ENCODE measurements around the gene PNPLA6.

Gene PNPLA6

DNA sequence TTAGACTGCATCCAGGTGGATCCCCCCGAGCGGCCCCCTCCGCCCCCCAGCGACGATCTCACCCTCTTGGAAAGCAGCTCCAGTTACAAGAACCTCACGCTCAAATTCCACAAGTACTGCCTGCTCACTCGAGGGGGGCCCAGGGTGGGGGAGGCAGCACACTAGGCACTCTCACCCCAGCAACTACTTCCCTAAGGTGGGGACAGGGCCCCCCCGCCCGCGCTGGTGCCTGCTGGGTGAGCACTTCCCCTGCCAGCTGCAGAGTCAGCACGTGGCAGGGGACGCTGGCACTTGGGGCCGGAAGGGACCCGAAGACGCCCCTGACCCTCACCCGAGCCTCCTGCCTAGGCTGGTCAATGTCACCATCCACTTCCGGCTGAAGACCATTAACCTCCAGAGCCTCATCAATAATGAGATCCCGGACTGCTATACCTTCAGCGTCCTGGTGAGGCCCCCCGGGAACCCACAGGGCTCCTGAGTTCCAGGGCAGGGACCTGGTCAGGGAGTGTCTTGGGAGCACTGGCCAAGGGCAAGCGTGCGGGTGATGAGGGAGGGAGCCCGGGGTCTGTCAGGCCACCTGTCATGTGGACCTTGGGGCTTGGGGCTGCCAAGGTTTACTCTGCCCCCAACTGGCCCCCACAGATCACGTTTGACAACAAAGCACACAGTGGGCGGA lies 7.9 kb upstream of the PNPLA6 start:
- no peak overlapping the region for H3K4me3 ChIP-seq
- H3K27ac ChIP-seq, result peak overlapping the region in 1 of 2 donors; percentile 25
- TF ChIP-seq, protein P1, sequence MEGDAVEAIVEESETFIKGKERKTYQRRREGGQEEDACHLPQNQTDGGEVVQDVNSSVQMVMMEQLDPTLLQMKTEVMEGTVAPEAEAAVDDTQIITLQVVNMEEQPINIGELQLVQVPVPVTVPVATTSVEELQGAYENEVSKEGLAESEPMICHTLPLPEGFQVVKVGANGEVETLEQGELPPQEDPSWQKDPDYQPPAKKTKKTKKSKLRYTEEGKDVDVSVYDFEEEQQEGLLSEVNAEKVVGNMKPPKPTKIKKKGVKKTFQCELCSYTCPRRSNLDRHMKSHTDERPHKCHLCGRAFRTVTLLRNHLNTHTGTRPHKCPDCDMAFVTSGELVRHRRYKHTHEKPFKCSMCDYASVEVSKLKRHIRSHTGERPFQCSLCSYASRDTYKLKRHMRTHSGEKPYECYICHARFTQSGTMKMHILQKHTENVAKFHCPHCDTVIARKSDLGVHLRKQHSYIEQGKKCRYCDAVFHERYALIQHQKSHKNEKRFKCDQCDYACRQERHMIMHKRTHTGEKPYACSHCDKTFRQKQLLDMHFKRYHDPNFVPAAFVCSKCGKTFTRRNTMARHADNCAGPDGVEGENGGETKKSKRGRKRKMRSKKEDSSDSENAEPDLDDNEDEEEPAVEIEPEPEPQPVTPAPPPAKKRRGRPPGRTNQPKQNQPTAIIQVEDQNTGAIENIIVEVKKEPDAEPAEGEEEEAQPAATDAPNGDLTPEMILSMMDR (IDR thresholded peaks at IDR 0.05), result no peak
- DNase-seq (ENCODE audit: low spot score), result peak; percentile 74

DNA sequence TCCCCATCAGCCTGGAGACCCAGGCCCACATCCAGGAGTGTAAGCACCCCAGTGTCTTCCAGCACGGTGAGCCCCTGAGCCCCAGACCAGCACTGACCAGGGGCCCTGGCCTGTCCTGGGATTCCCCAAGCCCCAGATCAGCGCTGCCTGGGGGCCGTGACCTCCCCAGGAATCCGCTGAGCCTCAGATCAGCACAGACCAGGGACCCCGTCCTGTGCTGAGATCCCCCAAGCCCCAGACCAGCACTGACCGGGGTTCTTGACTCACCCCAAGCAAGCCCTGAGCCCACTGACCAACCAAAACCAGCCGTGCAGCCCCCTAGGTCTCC lies 7.4 kb upstream of the PNPLA6 start:
- TF ChIP-seq, protein P1 (IDR thresholded peaks at IDR 0.05), result no peak
- DNase-seq (ENCODE audit: low spot score), result peak; percentile 65
- no peak overlapping the region for H3K4me3 ChIP-seq
- H3K27ac ChIP-seq, result peak overlapping the region in 1 of 2 donors; percentile 25

DNA sequence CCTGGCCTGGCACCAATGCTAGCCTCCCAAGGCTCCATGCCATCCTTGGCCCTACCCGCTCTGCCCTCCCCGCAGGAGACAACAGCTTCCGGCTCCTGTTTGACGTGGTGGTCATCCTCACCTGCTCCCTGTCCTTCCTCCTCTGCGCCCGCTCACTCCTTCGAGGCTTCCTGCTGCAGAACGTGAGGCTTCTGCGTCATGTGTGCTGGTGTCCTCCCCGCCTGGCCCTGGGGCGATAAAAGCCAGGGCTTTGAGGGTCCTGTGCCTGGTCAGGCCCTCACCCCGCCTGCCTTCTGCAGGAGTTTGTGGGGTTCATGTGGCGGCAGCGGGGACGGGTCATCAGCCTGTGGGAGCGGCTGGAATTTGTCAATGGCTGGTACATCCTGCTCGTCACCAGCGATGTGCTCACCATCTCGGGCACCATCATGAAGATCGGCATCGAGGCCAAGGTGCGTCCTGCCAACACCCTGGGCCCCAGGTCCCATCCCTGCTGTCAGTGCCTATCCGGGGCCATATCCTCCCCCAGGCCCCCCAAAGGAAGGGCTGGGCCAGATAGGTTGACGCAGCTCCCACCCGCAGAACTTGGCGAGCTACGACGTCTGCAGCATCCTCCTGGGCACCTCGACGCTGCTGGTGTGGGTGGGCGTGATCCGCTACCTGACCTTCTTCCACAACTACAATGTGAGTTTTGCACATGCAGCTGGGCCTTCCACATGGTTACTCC lies 6.8 kb upstream of the PNPLA6 start:
- no peak for DNase-seq (ENCODE audit: low spot score)
- TF ChIP-seq, protein P1 (IDR thresholded peaks at IDR 0.05), result no peak
- Histone ChIP-seq H3K27ac (no peak overlapping the region), H3K4me3 (no peak overlapping the region)

- Histone ChIP-seq H3K4me3 (no peak overlapping the region), H3K27ac (no peak overlapping the region)
- TF ChIP-seq, protein P1 (IDR thresholded peaks at IDR 0.05), result no peak
- no peak for DNase-seq (ENCODE audit: low spot score)
These were observed 6.3 kb upstream of the PNPLA6 start for GRCh38 chr19:7529246-7529600.

GRCh38 chr19:7529610-7530490 lies 5.7 kb upstream of the PNPLA6 start:
- TF ChIP-seq, protein P1 (IDR thresholded peaks at IDR 0.05), result no peak
- no peak for DNase-seq (ENCODE audit: low spot score)
- Histone ChIP-seq H3K27ac (no peak overlapping the region), H3K4me3 (no peak overlapping the region)

DNA sequence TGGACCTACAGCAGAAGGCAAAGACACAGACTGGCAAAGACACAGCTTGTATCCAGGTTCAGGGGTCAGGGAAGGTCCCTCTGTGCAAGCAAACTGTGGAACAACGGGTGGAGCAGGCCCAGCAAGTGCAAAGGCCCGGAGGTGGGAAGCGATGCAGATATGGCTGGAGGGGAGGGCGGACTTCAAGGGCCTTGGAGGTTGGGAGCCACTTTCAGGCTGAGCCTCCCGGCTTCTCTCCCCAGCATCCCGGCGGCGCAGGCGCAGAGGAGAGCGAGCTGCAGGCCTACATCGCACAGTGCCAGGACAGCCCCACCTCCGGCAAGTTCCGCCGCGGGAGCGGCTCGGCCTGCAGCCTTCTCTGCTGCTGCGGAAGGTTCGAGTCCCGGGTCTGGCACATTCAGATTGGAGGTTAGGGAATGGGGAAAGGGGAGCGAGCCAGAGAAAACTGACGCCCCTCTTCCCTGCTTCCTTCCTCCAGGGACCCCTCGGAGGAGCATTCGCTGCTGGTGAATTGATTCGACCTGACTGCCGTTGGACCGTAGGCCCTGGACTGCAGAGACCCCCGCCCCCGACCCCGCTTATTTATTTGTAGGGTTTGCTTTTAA lies 2.1 kb upstream of the PNPLA6 start:
- H3K27ac ChIP-seq, result peak overlapping the region; percentile 97 to 98
- peak; percentile 79 for DNase-seq (ENCODE audit: low spot score)
- peak overlapping the region; percentile 90 for H3K4me3 ChIP-seq
- TF ChIP-seq, protein P1 (IDR thresholded peaks at IDR 0.05), result no peak
